Ishikawa (cell line): ENCODE data around the gene DEPDC5.

Source experiments
- CEBPB ChIP-seq: IDR thresholded peaks from 2 replicates; pipeline ENCODE4 v1.6.1; 2012
- CREB1 ChIP-seq: IDR thresholded peaks from 2 replicates; pipeline ENCODE4 v1.6.1; 2012; ENCODE audit warnings: low read depth
- EGR1 ChIP-seq: IDR thresholded peaks from 2 replicates; pipeline ENCODE4 v1.6.1; 2012
- EP300 ChIP-seq: IDR thresholded peaks from 2 replicates; pipeline ENCODE4 v1.6.1; 2012; ENCODE audit warnings: borderline replicate concordance
- FOXM1 ChIP-seq: IDR thresholded peaks from 2 replicates; pipeline ENCODE4 v1.6.1; 2012; ENCODE audit warnings: low read depth, borderline replicate concordance
- NFIC ChIP-seq: IDR thresholded peaks from 2 replicates; pipeline ENCODE4 v1.6.1; 2012
- RAD21 ChIP-seq: IDR thresholded peaks from 2 replicates; pipeline ENCODE4 v1.6.1; 2012; ENCODE audit warnings: low read depth
- TAF1 ChIP-seq: IDR thresholded peaks from 2 replicates; pipeline ENCODE4 v1.6.1; 2012; ENCODE audit warnings: low read depth, mild to moderate bottlenecking
- TCF12 ChIP-seq: IDR thresholded peaks from 2 replicates; pipeline ENCODE4 v1.6.1; 2012; ENCODE audit warnings: low read depth
- YY1 ChIP-seq: IDR thresholded peaks from 2 replicates; pipeline ENCODE4 v1.6.1; 2012; ENCODE audit warnings: low read depth
- ZBTB7A ChIP-seq: IDR thresholded peaks from 2 replicates; pipeline ENCODE4 v1.6.1; 2012; ENCODE audit warnings: low read depth
- TF ChIP-seq, protein P1 (sequence below): IDR thresholded peaks from 2 replicates; pipeline ENCODE4 v1.6.1; 2012
- TF ChIP-seq, protein P2 (sequence below): IDR thresholded peaks from 2 replicates; pipeline ENCODE4 v1.6.1; 2012; ENCODE audit warnings: low read depth, mild to moderate bottlenecking

DNA sequence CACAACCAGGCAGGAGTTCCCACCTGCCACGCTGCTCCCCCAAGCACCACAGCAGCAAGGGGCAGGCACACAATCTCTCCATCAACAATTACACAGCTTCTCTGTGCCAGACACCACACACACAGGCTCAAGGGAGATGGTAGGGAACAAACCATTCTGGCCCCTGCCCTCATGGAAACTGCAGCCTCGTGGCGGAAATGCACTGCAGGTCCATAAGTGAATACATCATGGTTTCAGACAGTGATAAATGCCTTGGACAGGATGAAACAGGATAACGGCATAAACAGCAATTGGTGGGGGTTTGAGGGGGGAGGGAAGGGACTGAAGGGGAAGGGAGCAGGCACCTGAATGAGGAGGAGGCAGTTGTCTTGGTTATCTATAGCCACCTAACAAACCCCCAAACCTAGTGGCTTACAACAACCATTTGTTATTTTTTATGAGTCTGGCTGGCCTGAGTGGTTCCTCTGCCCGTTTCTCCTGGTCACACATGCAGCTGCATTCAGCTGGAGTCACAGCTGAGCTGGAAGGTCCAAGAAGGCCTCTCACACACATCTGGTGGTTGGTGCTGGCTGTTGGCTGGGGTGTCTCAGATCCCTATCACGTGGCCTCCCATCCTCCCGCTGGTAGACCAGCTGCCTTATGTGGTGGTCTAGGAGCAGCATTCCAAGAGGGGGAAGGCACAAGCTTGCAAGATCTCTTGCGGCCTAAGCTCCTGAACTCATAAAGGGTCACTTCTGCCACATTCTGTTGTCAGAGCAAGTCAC lies 175.5 kb downstream of the DEPDC5 start:
- TF ChIP-seq NFIC: no peak
- no peak for TF ChIP-seq TAF1
- TF ChIP-seq, protein P1, sequence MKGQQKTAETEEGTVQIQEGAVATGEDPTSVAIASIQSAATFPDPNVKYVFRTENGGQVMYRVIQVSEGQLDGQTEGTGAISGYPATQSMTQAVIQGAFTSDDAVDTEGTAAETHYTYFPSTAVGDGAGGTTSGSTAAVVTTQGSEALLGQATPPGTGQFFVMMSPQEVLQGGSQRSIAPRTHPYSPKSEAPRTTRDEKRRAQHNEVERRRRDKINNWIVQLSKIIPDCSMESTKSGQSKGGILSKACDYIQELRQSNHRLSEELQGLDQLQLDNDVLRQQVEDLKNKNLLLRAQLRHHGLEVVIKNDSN: no peak
- no peak for TF ChIP-seq CREB1
- TF ChIP-seq EP300: no peak
- TF ChIP-seq FOXM1: no peak
- TF ChIP-seq, protein P2, sequence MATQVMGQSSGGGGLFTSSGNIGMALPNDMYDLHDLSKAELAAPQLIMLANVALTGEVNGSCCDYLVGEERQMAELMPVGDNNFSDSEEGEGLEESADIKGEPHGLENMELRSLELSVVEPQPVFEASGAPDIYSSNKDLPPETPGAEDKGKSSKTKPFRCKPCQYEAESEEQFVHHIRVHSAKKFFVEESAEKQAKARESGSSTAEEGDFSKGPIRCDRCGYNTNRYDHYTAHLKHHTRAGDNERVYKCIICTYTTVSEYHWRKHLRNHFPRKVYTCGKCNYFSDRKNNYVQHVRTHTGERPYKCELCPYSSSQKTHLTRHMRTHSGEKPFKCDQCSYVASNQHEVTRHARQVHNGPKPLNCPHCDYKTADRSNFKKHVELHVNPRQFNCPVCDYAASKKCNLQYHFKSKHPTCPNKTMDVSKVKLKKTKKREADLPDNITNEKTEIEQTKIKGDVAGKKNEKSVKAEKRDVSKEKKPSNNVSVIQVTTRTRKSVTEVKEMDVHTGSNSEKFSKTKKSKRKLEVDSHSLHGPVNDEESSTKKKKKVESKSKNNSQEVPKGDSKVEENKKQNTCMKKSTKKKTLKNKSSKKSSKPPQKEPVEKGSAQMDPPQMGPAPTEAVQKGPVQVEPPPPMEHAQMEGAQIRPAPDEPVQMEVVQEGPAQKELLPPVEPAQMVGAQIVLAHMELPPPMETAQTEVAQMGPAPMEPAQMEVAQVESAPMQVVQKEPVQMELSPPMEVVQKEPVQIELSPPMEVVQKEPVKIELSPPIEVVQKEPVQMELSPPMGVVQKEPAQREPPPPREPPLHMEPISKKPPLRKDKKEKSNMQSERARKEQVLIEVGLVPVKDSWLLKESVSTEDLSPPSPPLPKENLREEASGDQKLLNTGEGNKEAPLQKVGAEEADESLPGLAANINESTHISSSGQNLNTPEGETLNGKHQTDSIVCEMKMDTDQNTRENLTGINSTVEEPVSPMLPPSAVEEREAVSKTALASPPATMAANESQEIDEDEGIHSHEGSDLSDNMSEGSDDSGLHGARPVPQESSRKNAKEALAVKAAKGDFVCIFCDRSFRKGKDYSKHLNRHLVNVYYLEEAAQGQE: no peak
- TF ChIP-seq TCF12: no peak
- TF ChIP-seq CEBPB: no peak
- no peak for TF ChIP-seq YY1
- TF ChIP-seq RAD21: no peak
- no peak for TF ChIP-seq EGR1
- no peak for TF ChIP-seq ZBTB7A
